Peyer's patch (tissue), 4 donors: ENCODE measurements around the gene LBHD2. TPM values are rescaled to one million over a fixed set of nuclear protein-coding genes. Genes with fewer than 3 reads are reported as not detected.
A peak's percentile ranks its signal among the peaks of the same experiment; 100 is the strongest.

Experiments used
- DNase-seq, 3 donors: peaks; one replicate each; pipeline ENCODE4 v3.0.0-alpha.2; 2017 to 2019
- H3K27ac ChIP-seq, 4 donors: fragments of 200-600 bp; sonication (generic); one replicate each; pipeline ENCODE4 v1.5.1; 2016 to 2019
- H3K27me3 ChIP-seq, 2 donors: fragments of 200-600 bp; sonication (generic); one replicate each; pipeline ENCODE4 v1.5.1; 2019
- H3K36me3 ChIP-seq, 3 donors: fragments of 200-600 bp; sonication (generic); one replicate each; pipeline ENCODE4 v1.5.1; 2016 to 2019
- H3K4me1 ChIP-seq, 4 donors: fragments of 200-600 bp; sonication (generic); one replicate each; pipeline ENCODE4 v1.5.1; 2016 to 2019
- H3K4me3 ChIP-seq, 4 donors: fragments of 200-600 bp; sonication (generic); 1 replicate in 3 of 4; 2 replicates in 1 of 4; pipeline ENCODE4 v1.5.1; 2016 to 2019; ENCODE audit warnings: mild to moderate bottlenecking in 1 of 4
- H3K9me3 ChIP-seq, 4 donors: fragments of 200-600 bp; sonication (generic); one replicate each; pipeline ENCODE4 v1.5.1; 2016 to 2019; ENCODE audit warnings: mild to moderate bottlenecking in 1 of 4
- CTCF ChIP-seq, 6 experiments: fragments of 450-650 bp in 4 of 6; fragments of 200-600 bp in 2 of 6; sonication (generic) in 1 of 6; IDR thresholded peaks; one replicate each; pipeline ENCODE4 v1.5.1; 2017 to 2019; ENCODE audit warnings: antibody characterized with exemption in 6 of 6, mild to moderate bottlenecking in 3 of 6, moderate library complexity in 1 of 6
- POLR2A ChIP-seq, 2 donors: fragments of 450-650 bp; IDR thresholded peaks; one replicate each; pipeline ENCODE4 v1.5.1; 2017; ENCODE audit warnings: antibody characterized with exemption in 2 of 2, mild to moderate bottlenecking in 2 of 2, moderate library complexity in 2 of 2
- total RNA-seq, 4 donors: library from RNA; depleted of rRNA; stranded (reverse); fragments of >200 nt; gene quantifications; one replicate each; pipeline ENCODE4 v1.1.0, GENCODE V29; 2016

Gene LBHD2
- total RNA-seq, 4 donors from 2014 or later: not detected

- peaks cover 0 to 5% (median 0%) of the 10 kb centered on the region in 4 donors for H3K4me1 ChIP-seq
- no peaks in the 10 kb centered on the region for H3K36me3 ChIP-seq
- H3K27ac ChIP-seq: no peak overlapping the region
- no peak overlapping the region for H3K4me3 ChIP-seq
- TF ChIP-seq POLR2A (IDR thresholded peaks at IDR 0.05) (no peak), CTCF (IDR thresholded peaks at IDR 0.05) (no peak)
- H3K9me3 ChIP-seq: no peaks in the 10 kb centered on the region
- peak in 1 of 3 donors; percentile 39 for DNase-seq
- H3K27me3 ChIP-seq: peaks cover 0 to 6% of the 10 kb centered on the region in 2 donors
Measured at GRCh38 chr14:103085106-103086091, 1.4 kb downstream of the LBHD2 start.

DNA sequence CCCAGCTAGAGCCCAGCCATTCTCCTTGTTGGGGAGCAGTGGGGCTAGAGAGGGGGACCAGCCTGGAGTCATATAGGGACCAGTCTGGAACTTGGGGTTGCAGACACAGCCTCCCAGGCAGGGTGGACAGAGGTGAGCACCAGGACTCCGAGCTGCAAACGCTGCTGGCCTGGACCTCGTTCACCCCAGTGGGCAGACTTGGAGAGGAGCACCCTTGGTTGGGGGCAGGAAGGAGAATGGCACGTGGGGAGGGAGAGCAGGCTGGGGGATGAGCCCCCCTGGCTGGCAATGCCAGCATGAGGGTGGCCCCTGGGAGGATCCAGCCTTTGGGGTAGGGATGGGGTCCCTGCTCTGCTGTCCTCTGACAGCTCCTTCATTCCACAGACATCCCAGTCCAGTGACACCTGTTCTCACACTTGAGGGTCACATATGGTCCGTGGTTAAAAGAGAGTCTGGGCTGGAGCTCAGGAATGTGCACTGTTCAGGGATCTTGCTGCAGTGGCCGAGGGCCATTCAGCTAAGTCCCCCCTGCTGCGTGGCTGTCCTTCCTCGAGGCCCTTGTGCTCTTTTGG, 2.8 kb downstream of the LBHD2 start:
- Histone ChIP-seq H3K4me3 (no peak overlapping the region), H3K27me3 (peaks cover 0 to 6% of the 10 kb centered on the region in 2 donors), H3K27ac (no peak overlapping the region), H3K4me1 (peaks cover 0 to 17% (median 10%) of the 10 kb centered on the region in 4 donors), H3K36me3 (no peaks in the 10 kb centered on the region), H3K9me3 (no peaks in the 10 kb centered on the region)
- TF ChIP-seq CTCF (IDR thresholded peaks at IDR 0.05) (no peak), POLR2A (IDR thresholded peaks at IDR 0.05) (no peak)
- DNase-seq: no peak

DNA sequence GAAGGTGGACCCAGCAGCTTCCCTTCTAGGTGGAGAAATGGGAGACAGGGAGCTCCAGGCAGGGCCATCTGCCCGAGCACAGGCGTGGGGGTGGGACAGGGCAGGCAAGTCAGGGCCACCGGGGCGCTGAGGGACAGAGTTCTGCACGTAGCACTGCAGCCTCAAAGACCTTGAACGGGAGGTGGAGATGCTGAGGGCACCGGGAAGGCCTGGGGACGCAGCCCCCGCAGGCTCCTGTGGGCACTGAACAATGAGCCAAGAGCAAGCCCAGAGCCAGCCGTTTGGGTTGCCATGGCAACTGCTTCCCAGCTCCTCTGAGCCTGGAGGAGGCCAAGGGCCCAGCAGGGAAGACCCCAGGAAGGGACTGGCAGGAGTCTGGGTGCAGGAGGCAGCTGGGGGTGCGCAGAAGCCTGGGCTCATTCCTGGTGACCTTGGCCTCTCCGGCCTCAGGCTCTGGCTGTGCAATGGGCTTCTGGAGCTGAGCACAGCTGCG, 3.4 kb downstream of the LBHD2 start:
- Histone ChIP-seq H3K27ac (no peak overlapping the region), H3K36me3 (no peaks in the 10 kb centered on the region), H3K4me1 (peaks cover 0 to 20% (median 10%) of the 10 kb centered on the region in 4 donors), H3K27me3 (peaks cover 0 to 6% of the 10 kb centered on the region in 2 donors), H3K4me3 (no peak overlapping the region), H3K9me3 (no peaks in the 10 kb centered on the region)
- no peak for DNase-seq
- TF ChIP-seq CTCF (IDR thresholded peaks at IDR 0.05): no peak
- no peak for TF ChIP-seq POLR2A (IDR thresholded peaks at IDR 0.05)

DNA sequence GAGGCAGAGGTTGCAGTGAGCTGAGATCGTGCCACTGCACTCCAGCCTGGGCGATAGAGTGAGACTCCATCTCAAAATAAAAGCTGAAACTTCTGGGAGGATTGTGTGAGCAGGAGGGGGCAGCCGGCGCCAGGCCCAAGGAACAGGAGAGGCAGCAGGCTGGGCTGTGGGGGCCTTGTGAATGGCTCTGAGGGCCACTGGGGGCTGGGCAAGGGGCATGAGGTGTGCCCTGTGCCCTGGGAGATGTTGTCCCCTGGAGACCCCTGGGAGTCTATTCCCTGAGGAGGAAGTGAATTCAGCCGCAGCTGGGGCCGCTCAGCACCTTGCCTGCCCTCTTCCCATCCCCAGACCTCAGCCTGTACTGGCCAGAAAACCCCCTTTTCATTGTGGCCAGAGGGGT, 4.9 kb downstream of the LBHD2 start:
- peaks cover 0 to 23% (median 10%) of the 10 kb centered on the region in 4 donors for H3K4me1 ChIP-seq
- no peak overlapping the region for H3K4me3 ChIP-seq
- H3K9me3 ChIP-seq: no peaks in the 10 kb centered on the region
- TF ChIP-seq POLR2A (IDR thresholded peaks at IDR 0.05) (no peak), CTCF (IDR thresholded peaks at IDR 0.05) (no peak)
- no peak for DNase-seq
- H3K27ac ChIP-seq: no peak overlapping the region
- no peaks in the 10 kb centered on the region for H3K36me3 ChIP-seq
- H3K27me3 ChIP-seq: peaks cover 0 to 5% of the 10 kb centered on the region in 2 donors

- Histone ChIP-seq H3K4me3 (no peak overlapping the region), H3K27ac (no peak overlapping the region), H3K9me3 (no peaks in the 10 kb centered on the region), H3K36me3 (no peaks in the 10 kb centered on the region), H3K27me3 (no peaks in the 10 kb centered on the region), H3K4me1 (peaks cover 0 to 26% (median 10%) of the 10 kb centered on the region in 4 donors)
- TF ChIP-seq CTCF (IDR thresholded peaks at IDR 0.05) (no peak), POLR2A (IDR thresholded peaks at IDR 0.05) (no peak)
- no peak for DNase-seq
Measured at GRCh38 chr14:103089386-103090335, 5.7 kb downstream of the LBHD2 start.
